ENCODE measurements around the gene GRIK4.

Gene GRIK4

GRCh38 chr11:120931057-120931779 lies 419.7 kb downstream of the GRIK4 start:
- DNase-seq: no peak

DNA sequence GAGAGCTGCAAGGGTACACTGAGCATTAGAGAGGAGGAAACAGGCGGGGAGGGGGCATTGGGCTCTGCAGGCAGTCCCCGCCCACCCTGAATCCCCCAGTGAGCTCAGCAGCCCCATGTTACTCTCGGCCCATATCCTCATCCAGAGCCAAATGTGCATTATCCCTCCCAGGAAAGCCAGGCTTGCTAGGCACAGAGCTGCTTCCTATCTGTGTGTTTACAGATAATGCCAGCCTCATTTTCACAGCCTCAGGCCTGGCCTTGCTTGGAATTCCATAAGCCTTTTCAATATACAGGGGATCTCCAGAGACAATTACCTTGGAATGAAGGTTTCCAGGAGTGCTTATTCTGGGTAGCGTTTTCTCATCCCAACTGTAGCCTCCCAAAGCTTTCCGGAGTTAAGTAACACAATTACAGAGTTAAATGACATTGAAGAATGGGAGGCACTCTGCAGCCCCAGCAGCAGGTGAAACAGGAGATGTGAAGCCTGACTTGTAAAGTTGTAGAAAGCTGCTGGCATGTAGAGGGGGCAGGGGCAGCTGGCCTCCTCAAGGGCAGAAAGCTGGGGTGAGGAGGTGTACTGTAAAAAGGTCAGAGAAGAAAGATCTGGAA lies 420.9 kb downstream of the GRIK4 start:
- no peak for DNase-seq

DNA sequence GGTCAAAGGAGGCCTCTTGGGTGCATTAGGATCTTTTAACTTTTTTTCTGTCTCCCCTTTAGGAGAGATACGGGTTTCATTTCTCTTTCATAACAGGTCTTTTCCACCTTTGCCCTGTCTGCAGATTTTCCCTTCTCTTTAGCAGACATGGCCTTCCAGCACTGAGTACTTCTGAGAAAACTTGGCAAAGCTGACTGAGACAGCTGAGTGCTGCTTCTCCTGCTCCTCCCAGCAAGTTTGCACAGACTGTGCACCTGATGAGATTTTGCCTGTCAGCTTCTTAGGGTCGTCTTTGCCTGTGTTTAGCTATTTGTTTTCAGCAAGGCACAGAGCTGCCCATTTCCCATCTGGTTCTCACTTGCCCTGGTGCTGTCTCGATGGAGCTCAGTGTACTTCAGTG lies 424.8 kb downstream of the GRIK4 start:
- no peak for DNase-seq

GRCh38 chr11:120937501-120937900 lies 426.0 kb downstream of the GRIK4 start:
- DNase-seq: no peak

DNA sequence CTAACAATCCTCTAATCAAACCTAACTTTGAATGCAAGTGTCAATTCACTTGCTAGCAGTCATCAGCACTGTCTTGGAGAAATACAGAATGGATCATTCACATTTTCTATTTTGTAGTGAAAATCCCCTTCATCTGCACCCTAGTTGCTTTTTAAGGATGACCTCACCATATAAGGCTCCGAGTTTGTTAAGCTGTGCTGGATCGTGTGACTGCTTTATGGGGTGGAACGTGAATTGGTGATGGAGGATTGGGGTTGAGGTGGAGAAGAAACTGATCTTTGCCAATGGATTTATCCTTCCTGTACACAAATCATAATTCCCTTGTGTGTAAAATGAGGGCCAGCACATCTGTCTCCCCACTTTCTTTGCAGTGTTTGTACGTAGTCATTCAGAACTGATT lies 426.7 kb downstream of the GRIK4 start:
- no peak for DNase-seq

GRCh38 chr11:120940160-120940848 lies 428.8 kb downstream of the GRIK4 start:
- no peak for DNase-seq

DNA sequence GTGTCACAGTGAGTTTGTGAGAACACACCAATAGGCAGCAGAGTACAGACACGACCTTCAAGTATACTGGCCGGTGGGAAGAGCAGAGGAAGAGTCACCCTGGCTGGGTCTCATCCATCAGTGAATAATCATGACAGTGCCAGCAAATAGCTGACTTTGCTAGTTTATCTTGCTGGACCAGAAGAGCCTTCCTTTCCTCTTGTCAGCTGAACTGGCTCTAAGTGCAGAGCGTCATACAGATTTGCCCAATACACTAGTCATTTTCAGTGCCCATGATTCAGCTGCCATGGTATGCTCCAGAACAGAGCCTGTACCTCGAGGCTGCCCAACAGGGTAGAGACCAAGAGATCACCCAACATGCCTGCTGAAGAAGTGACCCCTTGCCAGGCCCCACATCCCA lies 429.5 kb downstream of the GRIK4 start:
- no peak for DNase-seq

DNA sequence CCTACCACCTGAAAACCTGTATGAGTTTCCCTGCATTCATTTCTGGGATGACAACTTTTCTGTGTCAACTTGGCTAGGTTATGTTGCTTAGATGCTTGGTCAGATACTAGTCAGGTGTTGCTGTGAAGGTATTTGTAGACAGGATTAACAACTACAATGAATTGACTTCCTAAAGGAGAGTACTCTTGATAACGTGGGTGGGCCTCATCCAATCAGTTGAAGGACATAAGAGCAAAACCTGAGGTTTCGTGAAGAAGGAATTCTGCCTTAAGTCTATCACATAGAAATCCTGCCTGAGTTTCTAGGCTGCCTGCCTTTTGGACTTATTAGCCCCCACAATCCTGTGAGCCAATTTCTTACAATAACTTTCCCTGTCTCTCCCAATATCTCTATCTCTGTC lies 431.2 kb downstream of the GRIK4 start:
- no peak for DNase-seq

DNA sequence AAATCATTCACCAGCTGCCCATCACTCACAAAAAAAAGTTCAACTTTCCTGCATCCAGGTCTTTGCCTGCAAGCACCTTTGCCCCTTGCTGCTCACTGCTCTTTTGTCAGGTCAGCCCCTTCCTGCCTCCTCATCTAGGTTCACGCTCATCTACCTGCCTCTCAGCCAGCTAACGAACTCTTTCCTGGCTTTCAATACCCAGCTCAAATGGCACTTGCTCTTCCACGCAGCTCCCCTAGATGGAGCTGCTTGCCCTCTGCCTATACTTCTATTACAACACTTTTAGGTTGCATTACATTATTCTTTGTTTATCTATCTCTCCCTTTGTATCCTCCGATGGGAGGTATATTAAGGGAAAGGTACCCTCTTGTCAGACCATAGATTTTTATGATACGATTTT lies 433.5 kb downstream of the GRIK4 start:
- no peak for DNase-seq

DNA sequence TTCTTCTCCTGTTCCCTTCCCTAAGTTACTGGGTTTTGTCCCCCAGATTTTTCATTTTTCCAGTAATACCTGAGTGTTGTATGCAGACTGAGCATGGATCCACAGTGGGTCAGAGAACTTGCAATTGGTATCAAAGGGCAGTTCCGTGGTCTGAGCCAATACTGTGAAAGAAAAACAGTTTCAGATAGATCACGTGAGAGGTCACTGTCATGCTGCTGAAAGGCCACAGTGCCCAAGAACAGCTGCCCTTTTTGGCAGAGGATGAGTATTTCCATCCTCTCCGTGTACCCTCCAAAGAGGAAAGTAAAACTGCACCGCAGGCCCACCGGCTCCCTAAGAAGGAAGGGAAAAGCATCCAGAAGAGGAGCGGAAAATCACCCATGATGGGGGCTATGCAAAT lies 439.3 kb downstream of the GRIK4 start:
- no peak for DNase-seq

- DNase-seq: peak; percentile 62 to 68
These were observed 441.2 kb downstream of the GRIK4 start for GRCh38 chr11:120952461-120953434.

DNA sequence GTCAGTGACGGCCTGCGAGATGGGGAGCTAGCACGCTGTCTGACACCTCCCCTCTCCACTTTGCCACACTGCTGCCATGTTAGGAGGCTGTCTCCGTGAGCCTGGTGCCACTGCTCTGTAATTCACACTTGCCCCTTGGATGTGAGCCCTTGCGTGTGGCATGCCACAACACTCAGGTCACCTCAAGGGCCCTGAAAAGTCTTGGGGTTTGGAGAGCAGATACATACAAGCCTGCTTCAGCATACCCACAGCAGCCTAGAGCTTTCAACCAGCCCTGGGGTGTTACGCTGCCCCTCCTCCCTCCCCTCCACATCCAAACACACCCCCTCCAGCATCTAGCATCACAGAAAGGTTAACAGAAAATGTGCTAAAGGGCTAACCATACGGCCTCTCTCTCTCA lies 442.8 kb downstream of the GRIK4 start:
- DNase-seq: no peak

DNA sequence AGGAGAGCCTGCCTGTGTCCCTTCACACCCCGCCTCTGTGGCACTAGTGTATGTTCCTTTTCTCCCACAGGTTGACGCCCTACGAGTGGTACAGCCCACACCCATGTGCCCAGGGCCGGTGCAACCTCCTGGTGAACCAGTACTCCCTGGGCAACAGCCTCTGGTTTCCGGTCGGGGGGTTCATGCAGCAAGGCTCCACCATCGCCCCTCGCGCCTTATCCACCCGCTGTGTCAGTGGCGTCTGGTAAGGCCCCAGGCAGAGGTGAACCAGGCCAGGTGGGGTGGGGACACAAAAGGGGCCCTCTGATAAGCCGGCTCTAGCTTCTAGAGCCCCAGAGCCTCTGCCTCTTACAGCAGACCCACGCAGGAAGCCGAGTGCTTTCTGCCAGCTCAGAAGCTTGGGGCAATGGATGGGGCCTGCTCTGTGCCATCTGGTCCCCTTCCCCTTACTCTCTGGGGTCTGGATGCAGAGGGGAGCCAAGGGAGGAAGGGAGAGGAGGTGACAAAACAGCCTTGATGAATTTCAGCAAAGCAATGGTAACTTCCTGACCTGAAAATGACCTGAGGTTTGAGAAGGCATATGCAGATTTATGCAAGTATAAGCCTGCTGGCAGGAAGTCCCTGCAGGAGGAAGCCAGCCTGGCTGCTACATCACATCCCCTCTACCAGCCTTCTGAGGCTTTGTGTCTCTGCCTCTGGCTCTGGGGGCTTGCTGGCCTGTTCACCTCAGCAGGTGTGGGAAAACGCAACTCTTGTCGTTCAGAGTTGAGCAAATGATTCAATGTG lies 445.4 kb downstream of the GRIK4 start:
- no peak for DNase-seq

DNA sequence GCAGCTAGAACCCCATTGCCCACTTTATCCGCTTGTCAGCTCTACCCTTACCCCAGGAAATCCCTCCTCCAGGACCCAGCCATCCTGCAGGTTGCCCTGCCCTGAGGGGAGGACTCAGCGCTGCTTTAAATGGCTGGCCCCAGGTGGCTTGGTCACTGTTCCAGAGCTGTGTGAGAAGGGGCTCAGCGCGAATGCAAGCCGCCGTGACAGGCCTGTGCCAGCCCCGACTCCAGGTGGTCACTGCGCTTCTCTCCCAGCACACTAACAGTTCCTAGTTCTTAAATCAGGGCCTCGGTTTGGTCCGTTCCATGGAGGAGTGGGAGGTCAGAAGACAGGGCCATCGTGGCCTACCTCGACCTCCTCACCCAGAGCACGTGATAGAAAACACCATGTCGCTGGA lies 446.6 kb downstream of the GRIK4 start:
- no peak for DNase-seq

DNA sequence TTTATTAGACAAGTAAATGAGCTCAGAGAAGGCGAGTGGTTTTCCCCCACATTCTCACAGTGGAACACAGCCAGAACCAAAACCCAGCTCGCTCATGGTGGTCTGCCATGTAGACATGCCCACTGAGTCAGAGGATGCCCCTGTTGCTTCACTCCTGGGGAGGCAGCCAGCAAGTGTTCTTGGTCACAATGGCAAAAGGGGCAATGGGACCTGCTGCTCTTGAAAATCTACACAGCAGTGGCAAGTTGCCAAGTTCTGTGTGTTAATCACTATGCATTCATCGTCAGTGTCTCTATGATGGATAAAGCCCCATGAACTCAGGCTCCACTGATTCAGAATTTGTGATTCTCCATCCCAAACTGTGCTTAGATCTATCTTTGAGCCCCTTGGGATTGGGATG lies 447.6 kb downstream of the GRIK4 start:
- DNase-seq: no peak

GRCh38 chr11:120964857-120965256 lies 453.3 kb downstream of the GRIK4 start:
- DNase-seq: no peak

GRCh38 chr11:120966840-120967239 lies 455.3 kb downstream of the GRIK4 start:
- no peak for DNase-seq

- no peak for DNase-seq
These were observed 458.4 kb downstream of the GRIK4 start for GRCh38 chr11:120969993-120970392.

GRCh38 chr11:120971825-120972224 lies 460.3 kb downstream of the GRIK4 start:
- DNase-seq: no peak

GRCh38 chr11:120972621-120973020 lies 461.1 kb downstream of the GRIK4 start:
- DNase-seq: no peak

DNA sequence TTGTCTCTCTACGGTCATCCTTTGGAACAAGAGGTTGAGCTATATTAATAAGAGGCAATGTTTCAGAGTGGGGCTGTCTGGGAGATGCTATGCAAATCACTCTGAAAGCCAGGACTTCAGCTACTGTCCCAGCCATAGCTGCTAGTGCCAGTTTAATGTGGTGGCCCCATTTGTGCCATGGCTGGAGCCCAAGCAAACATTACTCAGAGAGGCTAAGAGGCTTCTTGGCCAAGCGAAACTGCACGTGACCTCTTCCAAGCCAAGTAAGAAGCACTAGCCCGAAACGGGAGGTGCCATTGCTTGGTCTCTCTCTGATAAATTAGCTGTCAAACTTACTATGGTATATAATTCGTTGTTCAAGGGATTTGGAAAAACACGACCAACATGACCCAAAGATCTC lies 462.0 kb downstream of the GRIK4 start:
- no peak for DNase-seq

- DNase-seq: no peak
These were observed 462.9 kb downstream of the GRIK4 start for GRCh38 chr11:120974466-120974865.

Data from NCI-H187 (cell line).